HG03439 (cell line): ENCODE results near the gene ATG16L2.
"Not testable (repeated sequence)": the region's sequence is repeated elsewhere in the genome, so short reads cannot be mapped to it uniquely, and the experiment has no call there.

ENCODE experiments used
- ATAC-seq: cut with Tn5 transposase; IDR thresholded peaks from one replicate; pipeline ENCODE4 v1.9.1; 2021; ENCODE audit warnings: mild to moderate bottlenecking, moderate library complexity; ENCODE audit not compliant: unreplicated experiment

The ATG16L2 gene

DNA sequence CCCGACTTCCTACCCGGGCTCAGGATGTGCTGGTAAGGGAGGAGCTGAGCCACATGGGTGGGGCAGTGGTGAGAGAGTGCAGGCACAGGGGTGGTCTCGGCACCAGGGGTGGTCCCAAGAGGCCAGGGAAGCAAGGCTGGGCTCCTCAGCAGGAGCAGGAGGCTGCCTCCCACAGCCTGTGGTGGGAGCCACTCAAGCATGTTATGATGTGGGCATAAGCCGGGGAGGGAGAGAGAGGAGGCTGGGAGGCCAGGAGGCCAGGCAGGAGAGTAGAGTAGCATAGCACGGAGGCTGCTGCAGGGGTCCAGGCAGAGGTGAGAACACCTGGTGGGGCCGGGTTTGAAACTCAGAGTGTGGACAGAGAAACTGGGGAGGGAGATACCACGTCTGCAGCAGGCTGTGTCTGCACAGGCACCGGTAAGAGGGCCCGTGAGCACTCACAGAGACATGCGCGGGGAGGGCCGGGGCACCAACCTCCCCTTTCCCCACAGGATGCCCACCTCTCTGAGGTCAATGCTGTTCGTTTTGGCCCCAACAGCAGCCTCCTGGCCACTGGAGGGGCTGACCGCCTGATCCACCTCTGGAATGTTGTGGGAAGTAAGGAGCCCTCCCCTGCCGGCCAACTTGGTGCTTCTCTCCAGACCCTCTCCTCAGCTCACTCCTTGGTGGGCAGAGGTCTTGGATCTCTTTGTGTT lies 10.7 kb downstream of the ATG16L2 start:
- no peak for ATAC-seq

DNA sequence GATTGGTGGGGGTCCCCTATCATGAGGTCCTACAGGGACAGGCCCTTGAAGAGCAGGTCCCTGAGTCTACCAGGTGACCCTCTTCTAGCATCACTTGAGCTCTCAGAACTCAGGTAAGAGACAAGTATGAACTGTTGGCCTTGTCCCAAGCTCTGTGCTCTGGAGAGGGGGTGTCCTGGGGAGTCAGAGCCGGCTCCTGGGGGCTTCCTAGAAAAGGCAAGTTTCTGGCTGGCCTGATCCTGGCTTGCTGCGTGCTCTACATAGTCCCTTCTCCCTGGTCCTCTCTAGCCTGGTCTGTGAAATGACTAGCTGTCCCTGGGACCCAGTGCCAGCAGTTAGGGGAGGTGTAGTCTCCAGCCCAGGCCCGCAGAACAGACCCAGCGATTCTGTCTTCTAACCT lies 11.4 kb downstream of the ATG16L2 start:
- no peak for ATAC-seq

DNA sequence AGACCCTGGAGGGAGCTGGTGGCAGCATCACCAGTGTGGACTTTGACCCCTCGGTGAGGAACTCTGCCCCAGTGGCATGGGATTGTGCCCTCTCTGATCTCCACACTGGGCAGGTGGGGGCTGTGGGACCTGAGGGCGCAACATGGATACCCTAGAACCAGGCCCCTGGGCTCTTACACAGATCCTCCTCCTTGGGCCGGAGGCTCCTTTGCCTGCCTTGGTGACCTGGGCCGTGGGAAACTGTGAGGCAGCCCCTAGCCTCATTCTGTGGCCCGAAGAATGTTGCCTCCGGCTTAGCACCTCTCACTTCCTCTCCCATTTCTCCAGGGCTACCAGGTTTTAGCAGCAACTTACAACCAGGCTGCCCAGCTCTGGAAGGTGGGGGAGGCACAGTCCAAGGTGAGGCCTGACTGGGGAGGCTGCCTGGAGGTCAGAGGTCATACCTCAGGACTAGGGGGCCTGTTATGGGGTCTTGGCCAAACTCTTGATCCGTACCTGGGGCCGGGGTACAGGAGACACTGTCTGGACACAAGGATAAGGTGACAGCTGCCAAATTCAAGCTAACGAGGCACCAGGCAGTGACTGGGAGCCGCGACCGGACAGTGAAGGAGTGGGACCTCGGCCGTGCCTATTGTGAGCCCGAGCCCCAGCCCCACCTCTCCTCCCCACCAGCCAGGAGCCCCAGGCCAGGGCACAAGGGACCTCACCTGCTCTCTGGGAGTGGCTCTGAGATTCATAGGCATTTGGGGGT lies 12.2 kb downstream of the ATG16L2 start:
- ATAC-seq, result no peak

DNA sequence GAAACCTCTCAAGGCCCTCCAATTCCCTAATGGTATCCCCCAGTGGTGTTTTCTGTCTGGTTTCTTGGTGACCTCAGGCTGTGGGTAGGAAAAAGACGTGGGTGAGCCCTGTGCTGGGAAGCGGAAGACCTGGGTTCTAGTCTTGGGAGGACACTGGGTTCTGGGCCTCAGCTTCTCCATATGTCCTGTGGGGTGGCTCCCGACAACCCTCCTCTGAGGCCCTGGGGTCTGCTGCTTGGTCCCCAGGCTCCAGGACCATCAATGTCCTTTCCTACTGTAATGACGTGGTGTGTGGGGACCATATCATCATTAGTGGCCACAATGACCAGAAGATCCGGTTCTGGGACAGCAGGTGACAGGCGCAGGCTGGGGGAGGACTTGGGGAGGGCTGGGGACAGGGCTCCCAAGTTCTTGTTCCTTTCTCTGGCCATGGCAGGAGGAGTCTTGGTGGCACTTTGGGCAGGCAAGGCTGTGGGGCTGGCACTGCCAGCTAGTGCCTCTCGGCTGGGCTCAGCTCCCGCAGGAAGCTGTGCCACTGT lies 12.8 kb downstream of the ATG16L2 start:
- no peak for ATAC-seq

- not testable (repeated sequence) for ATAC-seq
Observed at GRCh38 chr11:72827656-72828055, 13.4 kb downstream of the ATG16L2 start.

GRCh38 chr11:72828081-72828567 lies 13.9 kb downstream of the ATG16L2 start:
- ATAC-seq, result no peak

GRCh38 chr11:72828692-72829101 lies 14.5 kb downstream of the ATG16L2 start:
- no peak for ATAC-seq

- no peak for ATAC-seq
Observed at GRCh38 chr11:72829178-72829577, 15.0 kb downstream of the ATG16L2 start.

DNA sequence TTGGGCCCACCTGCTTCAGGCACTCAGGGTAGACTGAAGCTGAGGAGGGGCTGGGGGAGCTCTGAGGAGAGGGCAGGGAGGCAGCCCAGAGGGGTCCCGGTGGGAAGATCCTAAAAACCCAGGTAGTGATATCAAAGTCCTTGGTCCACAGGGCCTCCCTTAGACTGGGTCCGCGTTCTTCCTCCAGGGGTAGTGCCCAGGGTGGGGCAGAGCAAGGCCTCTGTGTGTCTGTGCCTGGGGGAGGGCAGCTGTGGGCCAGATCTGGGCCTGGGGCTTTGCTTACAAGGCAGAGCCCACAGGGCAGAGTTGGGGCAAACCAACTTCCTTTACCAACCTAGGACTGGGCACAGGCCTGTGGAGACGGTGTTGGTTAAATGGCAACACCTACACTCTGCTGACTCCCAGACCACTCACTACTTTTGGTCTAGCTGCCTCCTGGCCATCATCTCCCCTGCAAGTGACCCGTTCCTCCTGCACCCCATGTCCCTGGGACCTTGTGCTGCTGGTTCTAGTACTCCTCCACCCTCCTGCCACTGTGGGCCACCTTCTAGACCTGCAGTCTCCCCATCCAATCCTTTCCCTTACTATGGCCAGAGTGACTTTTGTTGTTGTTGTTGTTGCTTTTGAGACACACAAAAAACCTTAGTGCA lies 15.8 kb downstream of the ATG16L2 start:
- no peak for ATAC-seq

DNA sequence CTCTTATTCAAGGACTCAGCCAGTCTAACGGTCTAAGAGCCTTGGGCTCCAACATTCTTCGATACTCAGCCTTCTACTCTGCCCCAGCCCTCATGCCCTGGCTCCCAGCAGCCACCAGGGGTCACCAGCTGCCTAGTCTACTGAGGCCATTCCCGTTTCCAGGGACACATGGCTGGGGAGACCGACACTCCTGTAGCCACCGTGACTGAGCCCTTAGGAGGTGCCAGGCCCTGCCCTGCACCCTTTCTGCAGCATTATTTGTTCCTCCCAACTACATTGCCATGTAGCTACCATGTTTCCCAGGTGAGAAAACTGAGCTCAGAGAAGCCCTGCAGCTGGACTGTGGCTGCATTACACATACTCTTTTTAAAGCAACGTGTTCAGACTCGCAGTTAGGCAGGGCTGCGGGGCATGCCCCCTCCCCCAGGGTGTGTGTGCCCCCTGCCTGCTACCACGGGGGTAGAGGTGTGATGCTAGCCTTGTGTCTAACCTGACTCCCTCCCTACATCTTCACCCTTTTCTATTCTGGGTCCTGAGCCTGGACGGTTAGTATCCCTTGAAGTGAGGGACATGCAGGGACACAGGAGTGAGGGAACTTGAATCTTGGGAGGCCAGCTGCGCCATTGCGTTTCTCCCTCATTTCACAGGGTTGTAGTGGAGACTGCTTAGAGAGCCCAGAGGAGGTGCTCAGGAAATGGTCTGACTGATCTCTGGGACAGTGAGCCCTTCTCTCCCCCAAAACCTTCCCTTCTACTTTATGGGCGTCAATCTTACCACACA lies 17.5 kb downstream of the ATG16L2 start:
- ATAC-seq, result no peak

- no peak for ATAC-seq
Observed at GRCh38 chr11:72832301-72833082, 18.3 kb downstream of the ATG16L2 start.

- no peak for ATAC-seq
Observed at GRCh38 chr11:72833083-72833733, 19.0 kb downstream of the ATG16L2 start.

DNA sequence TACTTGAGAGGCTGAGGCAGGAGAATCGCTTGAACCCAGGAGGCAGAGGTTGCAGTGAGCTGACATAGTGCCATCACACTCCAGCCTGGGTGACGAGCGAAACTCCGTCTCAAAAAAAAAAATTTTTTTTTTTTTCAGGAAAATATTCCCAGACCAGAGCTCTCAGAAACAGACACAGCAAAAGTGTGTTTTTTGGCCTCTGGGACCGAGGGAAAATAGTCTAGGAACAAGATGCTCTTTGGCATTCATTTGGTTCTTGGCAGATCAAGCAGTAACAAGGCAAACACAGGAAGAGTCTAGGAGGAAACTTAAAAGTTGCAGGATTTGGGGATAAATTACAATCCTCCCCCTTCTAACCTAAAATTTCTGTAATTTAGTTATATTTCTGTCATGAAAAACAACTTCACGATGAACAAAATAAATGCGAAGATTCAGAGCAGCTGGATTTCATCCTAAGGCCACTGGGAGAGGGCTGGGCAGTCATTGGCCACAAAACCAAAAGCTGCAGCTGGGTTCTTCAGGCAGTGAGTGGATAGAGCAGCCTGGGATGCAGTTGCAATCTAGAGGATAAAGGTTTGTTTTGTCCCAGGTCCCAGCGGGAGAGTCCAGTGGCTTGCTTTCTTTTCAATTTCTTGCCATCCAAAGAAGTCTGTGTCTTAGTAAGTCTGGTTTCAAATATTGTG lies 19.7 kb downstream of the ATG16L2 start:
- no peak for ATAC-seq

DNA sequence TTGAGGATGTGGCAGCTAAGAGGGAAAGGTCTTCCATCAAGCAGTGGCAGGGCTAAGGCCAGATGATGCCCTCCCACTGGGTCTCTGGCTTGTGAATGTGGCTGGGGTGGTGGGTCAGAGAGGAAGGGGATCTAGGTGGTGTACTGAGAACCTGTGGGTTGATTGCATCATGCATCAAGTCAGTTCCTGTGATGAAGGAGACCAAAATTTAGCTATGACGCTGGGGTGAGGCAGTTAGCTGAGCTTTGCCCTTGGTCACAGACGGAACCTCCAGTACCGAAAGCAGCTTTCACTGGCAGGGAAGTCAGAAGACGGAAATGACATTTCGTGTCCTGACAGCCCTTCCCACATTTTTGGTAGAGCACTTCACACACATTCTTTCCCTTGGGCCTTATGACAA lies 20.7 kb downstream of the ATG16L2 start:
- no peak for ATAC-seq

DNA sequence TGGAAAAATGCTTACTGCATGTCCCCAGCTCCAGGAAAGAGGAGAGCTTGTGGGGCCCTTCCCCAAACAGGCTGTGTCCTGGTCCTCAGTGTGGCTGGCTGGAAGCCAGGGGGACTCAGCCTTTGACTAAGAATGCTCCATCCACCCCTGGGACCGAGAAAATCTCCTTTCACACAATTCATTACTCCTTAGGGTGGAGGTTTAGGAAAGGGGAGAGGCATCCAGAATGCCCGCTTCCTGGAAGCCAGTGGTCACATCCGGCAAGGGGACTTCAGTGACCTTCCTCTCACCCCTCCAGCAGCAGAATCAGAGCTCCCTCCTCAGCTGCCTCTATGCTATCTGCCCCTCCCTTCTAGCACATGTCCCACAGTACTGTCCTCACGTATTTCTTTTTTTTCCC lies 21.9 kb downstream of the ATG16L2 start:
- ATAC-seq, result no peak

- no peak for ATAC-seq
Observed at GRCh38 chr11:72838691-72839305, 24.6 kb downstream of the ATG16L2 start.

- ATAC-seq, result no peak
Observed at GRCh38 chr11:72840780-72841179, 26.6 kb downstream of the ATG16L2 start.

DNA sequence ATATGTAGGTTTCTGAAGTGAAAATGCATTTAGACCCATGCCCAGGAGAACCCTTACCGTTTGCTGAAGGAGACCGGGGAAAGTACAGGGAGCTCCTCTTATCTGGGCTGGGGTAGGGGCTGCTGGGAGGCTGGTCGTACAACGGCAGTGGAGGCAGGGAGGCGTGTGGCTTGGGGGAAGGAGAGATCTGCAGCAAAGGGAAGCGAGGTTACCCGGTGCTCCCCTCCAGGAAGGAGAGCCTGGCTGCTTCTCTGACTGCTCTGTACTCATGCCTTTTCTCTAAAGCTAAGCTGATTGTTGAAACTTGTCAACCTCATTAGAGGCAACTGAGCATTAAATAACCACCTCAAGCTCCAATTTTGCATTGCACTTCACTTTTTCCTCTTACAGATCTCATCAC lies 27.2 kb downstream of the ATG16L2 start:
- ATAC-seq, result no peak

DNA sequence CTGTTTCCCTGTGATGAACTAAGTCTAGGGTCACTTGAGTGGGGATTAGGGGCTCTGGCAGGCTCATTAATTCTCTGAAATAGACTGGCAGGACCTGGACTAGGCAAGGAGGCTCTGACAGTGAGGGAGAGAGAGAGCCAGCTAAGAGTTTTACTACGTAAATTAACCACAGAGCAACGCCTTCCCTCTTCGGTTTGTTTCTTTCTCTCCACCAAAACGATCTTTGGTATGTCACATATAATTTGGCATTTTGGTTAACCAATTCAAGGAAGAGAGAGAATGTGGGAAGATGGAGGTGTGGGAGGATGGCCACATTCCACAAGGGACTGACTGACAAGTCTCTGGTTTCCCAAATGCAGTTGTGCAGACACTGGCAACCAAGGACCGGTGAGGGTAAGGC lies 27.9 kb downstream of the ATG16L2 start:
- ATAC-seq, result no peak
